SH-SY5Y (cell line): Measurements from ENCODE around the gene SLC23A3.

Source experiments
- GATA2 ChIP-seq: IDR thresholded peaks from 2 replicates; pipeline ENCODE4 v1.6.1; 2011; ENCODE audit warnings: mild to moderate bottlenecking, low read depth, low read length
- GATA3 ChIP-seq: IDR thresholded peaks from 2 replicates; pipeline ENCODE4 v1.6.1; 2011; ENCODE audit warnings: low read depth, mild to moderate bottlenecking, low read length, moderate library complexity

DNA sequence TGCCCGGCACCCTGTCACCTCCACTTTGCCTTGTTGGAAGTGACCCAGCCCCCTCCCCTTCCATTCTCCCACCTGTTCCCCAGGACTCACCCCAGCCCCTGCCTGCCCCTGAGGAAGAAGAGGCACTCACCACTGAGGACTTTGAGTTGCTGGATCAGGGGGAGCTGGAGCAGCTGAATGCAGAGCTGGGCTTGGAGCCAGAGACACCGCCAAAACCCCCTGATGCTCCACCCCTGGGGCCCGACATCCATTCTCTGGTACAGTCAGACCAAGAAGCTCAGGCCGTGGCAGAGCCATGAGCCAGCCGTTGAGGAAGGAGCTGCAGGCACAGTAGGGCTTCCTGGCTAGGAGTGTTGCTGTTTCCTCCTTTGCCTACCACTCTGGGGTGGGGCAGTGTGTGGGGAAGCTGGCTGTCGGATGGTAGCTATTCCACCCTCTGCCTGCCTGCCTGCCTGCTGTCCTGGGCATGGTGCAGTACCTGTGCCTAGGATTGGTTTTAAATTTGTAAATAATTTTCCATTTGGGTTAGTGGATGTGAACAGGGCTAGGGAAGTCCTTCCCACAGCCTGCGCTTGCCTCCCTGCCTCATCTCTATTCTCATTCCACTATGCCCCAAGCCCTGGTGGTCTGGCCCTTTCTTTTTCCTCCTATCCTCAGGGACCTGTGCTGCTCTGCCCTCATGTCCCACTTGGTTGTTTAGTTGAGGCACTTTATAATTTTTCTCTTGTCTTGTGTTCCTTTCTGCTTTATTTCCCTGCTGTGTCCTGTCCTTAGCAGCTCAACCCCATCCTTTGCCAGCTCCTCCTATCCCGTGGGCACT, 12.7 kb upstream of the SLC23A3 start:
- no peak for TF ChIP-seq GATA3
- TF ChIP-seq GATA2, result no peak
